ENCODE measurements around the gene EMILIN2. TPM values are rescaled to one million over a fixed set of nuclear protein-coding genes. Genes with fewer than 3 reads are reported as not detected.

The EMILIN2 gene
- total and polyA plus RNA-seq, 9 of the 15 experiments (the other 6 are each of a cell fraction or from before 2014, with no cell fraction given), result 0.01 to 0.40 (median 0.19) TPM

DNA sequence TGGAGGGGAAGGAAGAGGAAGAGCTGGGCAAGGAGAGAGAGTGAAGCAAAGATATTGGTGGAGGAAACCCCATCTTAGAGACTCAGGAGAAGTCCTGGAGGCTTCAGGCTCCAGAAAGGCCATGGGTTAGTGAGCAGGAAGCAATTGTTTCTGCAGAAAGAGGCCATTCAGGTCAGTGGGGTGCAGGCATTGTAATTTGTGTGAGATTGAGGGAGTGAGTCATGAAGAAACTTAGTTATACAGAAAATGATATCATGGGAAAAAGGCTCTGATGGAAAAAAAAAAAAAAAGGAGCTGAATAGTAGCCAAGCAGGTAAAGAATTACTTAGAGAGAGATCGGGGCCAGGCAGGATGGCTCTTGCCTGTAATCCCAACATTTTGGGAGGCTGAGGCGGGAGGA is 4.0 kb downstream of the EMILIN2 start:
- Histone ChIP-seq H3K4me2 (ENCODE audit: insufficient read depth, low read length) (no peak overlapping the region), H3K9me1 (ENCODE audit: control insufficient read depth, insufficient read depth, low read length) (no peaks in the 10 kb centered on the region), H2AFZ (ENCODE audit: low read depth, low read length) (no peak overlapping the region), H3K4me3 (no peak overlapping the region), H4K20me1 (replicated peaks; ENCODE audit: control insufficient read depth, insufficient read depth, low read length) (no peaks in the 10 kb centered on the region; the same call in 1 of the 2 replicates), H3K9ac (ENCODE audit: insufficient read depth in 1 of 2, low read depth in 2 of 2, low read length in 2 of 2) (no peak overlapping the region), H3K36me3 (ENCODE audit: control insufficient read depth, insufficient read depth, low read length) (no peaks in the 10 kb centered on the region), H3K79me2 (ENCODE audit: control insufficient read depth, insufficient read depth, low read length) (no peaks in the 10 kb centered on the region), H3K4me1 (replicated peaks in 1 of 2; ENCODE audit: control insufficient read depth in 2 of 2, insufficient read depth in 2 of 2, low read length in 2 of 2) (peaks cover 61 to 66% of the 10 kb centered on the region in 2 experiments), H3K27me3 (ENCODE audit: control insufficient read depth in 2 of 2, insufficient read depth in 2 of 2, low read length in 2 of 2) (peaks cover 17 to 19% of the 10 kb centered on the region in 2 experiments; a peak in 4 of 5 replicates), H3K27ac (ENCODE audit: extremely low read depth, low read depth, low read length) (no peak overlapping the region), H3K9me3 (replicated peaks; ENCODE audit: control insufficient read depth, insufficient read depth, low read depth, low read length) (no peaks in the 10 kb centered on the region)
- 93% methylated on average over 2 of the region's 2 CpGs for WGBS (ENCODE audit: insufficient coverage, low coverage, missing lambda C conversion rate)
- in situ Hi-C loops (cut with MboI), result no loop called here
- FAIRE-seq (no peak), ATAC-seq (no peak), DNase-seq (ENCODE audit: extremely low read depth in 1 of 4, low spot score in 3 of 4) (no peak)
- intact Hi-C loops (cut with micrococcal nuclease), result no loop called here
- ChIA-PET POLR2A (no interaction called here), CTCF (ENCODE audit: low intra/inter-chr PET ratio) (no interaction called here)
- no TSS peak for BruUV-seq (replicated peaks)
- no peak for TF ChIP-seq PHF8 (IDR thresholded peaks at IDR 0.05; ENCODE audit: borderline replicate concordance, low read length)
- no peak for TF ChIP-seq ZNF57 (CRISPR knock-in tag; IDR thresholded peaks at IDR 0.05)
- TF ChIP-seq, protein P1, sequence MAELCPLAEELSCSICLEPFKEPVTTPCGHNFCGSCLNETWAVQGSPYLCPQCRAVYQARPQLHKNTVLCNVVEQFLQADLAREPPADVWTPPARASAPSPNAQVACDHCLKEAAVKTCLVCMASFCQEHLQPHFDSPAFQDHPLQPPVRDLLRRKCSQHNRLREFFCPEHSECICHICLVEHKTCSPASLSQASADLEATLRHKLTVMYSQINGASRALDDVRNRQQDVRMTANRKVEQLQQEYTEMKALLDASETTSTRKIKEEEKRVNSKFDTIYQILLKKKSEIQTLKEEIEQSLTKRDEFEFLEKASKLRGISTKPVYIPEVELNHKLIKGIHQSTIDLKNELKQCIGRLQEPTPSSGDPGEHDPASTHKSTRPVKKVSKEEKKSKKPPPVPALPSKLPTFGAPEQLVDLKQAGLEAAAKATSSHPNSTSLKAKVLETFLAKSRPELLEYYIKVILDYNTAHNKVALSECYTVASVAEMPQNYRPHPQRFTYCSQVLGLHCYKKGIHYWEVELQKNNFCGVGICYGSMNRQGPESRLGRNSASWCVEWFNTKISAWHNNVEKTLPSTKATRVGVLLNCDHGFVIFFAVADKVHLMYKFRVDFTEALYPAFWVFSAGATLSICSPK (IDR thresholded peaks at IDR 0.05; ENCODE audit: borderline replicate concordance), result no peak
- TF ChIP-seq, protein P2, sequence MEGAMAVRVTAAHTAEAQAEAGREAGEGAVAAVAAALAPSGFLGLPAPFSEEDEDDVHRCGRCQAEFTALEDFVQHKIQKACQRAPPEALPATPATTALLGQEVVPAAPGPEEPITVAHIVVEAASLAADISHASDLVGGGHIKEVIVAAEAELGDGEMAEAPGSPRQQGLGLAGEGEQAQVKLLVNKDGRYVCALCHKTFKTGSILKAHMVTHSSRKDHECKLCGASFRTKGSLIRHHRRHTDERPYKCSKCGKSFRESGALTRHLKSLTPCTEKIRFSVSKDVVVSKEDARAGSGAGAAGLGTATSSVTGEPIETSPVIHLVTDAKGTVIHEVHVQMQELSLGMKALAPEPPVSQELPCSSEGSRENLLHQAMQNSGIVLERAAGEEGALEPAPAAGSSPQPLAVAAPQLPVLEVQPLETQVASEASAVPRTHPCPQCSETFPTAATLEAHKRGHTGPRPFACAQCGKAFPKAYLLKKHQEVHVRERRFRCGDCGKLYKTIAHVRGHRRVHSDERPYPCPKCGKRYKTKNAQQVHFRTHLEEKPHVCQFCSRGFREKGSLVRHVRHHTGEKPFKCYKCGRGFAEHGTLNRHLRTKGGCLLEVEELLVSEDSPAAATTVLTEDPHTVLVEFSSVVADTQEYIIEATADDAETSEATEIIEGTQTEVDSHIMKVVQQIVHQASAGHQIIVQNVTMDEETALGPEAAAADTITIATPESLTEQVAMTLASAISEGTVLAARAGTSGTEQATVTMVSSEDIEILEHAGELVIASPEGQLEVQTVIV (CRISPR knock-in tag; IDR thresholded peaks at IDR 0.05; ENCODE audit: borderline replicate concordance), result no peak
- no peak for TF ChIP-seq PTBP1 (IDR thresholded peaks at IDR 0.05; ENCODE audit: low read depth, low read length)
- TF ChIP-seq RHOXF2B (CRISPR knock-in tag; conservative IDR thresholded peaks at IDR 0.05), result no peak
- TF ChIP-seq, protein P3, sequence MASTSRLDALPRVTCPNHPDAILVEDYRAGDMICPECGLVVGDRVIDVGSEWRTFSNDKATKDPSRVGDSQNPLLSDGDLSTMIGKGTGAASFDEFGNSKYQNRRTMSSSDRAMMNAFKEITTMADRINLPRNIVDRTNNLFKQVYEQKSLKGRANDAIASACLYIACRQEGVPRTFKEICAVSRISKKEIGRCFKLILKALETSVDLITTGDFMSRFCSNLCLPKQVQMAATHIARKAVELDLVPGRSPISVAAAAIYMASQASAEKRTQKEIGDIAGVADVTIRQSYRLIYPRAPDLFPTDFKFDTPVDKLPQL (IDR thresholded peaks at IDR 0.05; ENCODE audit: extremely low read depth, insufficient read length), result no peak
- TF ChIP-seq SNIP1 (IDR thresholded peaks at IDR 0.05; ENCODE audit: low read depth), result no peak
- no peak for TF ChIP-seq CREM (IDR thresholded peaks at IDR 0.05; ENCODE audit: low read depth)
- no peak for TF ChIP-seq BRCA1 (IDR thresholded peaks at IDR 0.05)
- TF ChIP-seq BRCA1 (CRISPR knock-in tag; IDR thresholded peaks at IDR 0.05), result no peak
- TF ChIP-seq BRD9 (IDR thresholded peaks at IDR 0.05; ENCODE audit: low read depth, partially characterized antibody), result no peak
